Sigmoid colon (tissue), 7 donors: ENCODE measurements around the gene MMP19. TPM values are rescaled to one million over a fixed set of nuclear protein-coding genes. Genes with fewer than 3 reads are reported as not detected.
A peak's percentile ranks its signal among the peaks of the same experiment; 100 is the strongest.

ENCODE experiments used
- DNase-seq: peaks from one replicate; pipeline ENCODE4 v3.0.0-alpha.2; 2019
- H3K27ac ChIP-seq, 4 donors: fragments of 200-600 bp; sonication (generic); one replicate each; pipeline ENCODE4 v1.5.1; 2016 to 2019; ENCODE audit warnings: mild to moderate bottlenecking in 1 of 4
- H3K27me3 ChIP-seq, 3 donors: fragments of 200-600 bp; sonication (generic); one replicate each; pipeline ENCODE4 v1.5.1; 2019; ENCODE audit warnings: mild to moderate bottlenecking in 1 of 3
- H3K36me3 ChIP-seq, 4 donors: fragments of 200-600 bp; sonication (generic); one replicate each; pipeline ENCODE4 v1.5.1; 2016 to 2019
- H3K4me1 ChIP-seq, 4 donors: fragments of 200-600 bp; sonication (generic); one replicate each; pipeline ENCODE4 v1.5.1; 2017 to 2019
- H3K4me3 ChIP-seq, 4 donors: fragments of 200-600 bp; sonication (generic); one replicate each; pipeline ENCODE4 v1.5.1; 2017 to 2019; ENCODE audit warnings: mild to moderate bottlenecking in 2 of 4, moderate library complexity in 1 of 4
- H3K9me3 ChIP-seq, 4 donors: fragments of 200-600 bp in 3 of 4; sonication (generic) in 3 of 4; one replicate each; pipeline versions ENCODE4 v1.5.1 to v1.6.1; 2013 to 2019
- CTCF ChIP-seq, 4 experiments: fragments of 450-650 bp in 3 of 4; fragments of 200-600 bp in 1 of 4; IDR thresholded peaks; one replicate each; pipeline ENCODE4 v1.5.1; 2016 to 2019; ENCODE audit warnings: antibody characterized with exemption in 4 of 4, mild to moderate bottlenecking in 3 of 4, moderate library complexity in 2 of 4
- EP300 ChIP-seq, 4 donors: sonication (generic); formaldehyde crosslinking; IDR thresholded peaks; one replicate each; pipeline ENCODE4 v1.6.1; 2017; ENCODE audit warnings: antibody characterized with exemption in 4 of 4
- POLR2A ChIP-seq, 2 donors: fragments of 450-650 bp; IDR thresholded peaks; one replicate each; pipeline ENCODE4 v1.6.1; 2016; ENCODE audit warnings: antibody characterized with exemption in 2 of 2, mild to moderate bottlenecking in 2 of 2, moderate library complexity in 2 of 2
- POLR2AphosphoS5 ChIP-seq, 4 donors: sonication (generic); formaldehyde crosslinking; IDR thresholded peaks; one replicate each; pipeline ENCODE4 v1.6.1; 2017; ENCODE audit warnings: antibody characterized with exemption in 4 of 4
- WGBS, 2 donors: extraction: QIAGEN DNeasy Blood & Tissue Kit; methylation state at CpG; one replicate each; pipeline ENCODE4 v1.1.7; 2013; 5-methylcytosine and 5-hydroxymethylcytosine counted together
- intact Hi-C: fragments of 100-400 bp; cut with DNase I; formaldehyde crosslinking; loops from one replicate; pipeline ENCODE4 v1.15.1; 2023
- polyA plus RNA-seq, 3 donors: library from polyadenylated mRNA; stranded (reverse); fragments of 200-250 nt; gene quantifications; one replicate each; pipeline ENCODE4 v1.2.3, GENCODE V29; 2013
- total RNA-seq, 4 donors: library from RNA; depleted of rRNA; stranded (reverse); fragments of >200 nt; gene quantifications; one replicate each; pipeline ENCODE4 v1.1.0, GENCODE V29; 2016
- donor health status: healthy with polysubstance abuse.
- donor health status: Bipolar disorder and iron deficiency.
- donor health status: healthy.

Gene MMP19
- total and polyA plus RNA-seq, 7 donors: 1.2 to 18.0 (median 6.0) TPM

- Histone ChIP-seq H3K4me3 (no peak overlapping the region), H3K27ac (peak overlapping the region in 3 of 4 donors; percentile 84 to 90 (median 86)), H3K4me1 (peaks cover 0 to 15% (median 9%) of the 10 kb centered on the region in 4 donors), H3K27me3 (peaks cover 0 to 6% (median 0%) of the 10 kb centered on the region in 3 donors), H3K36me3 (no peaks in the 10 kb centered on the region), H3K9me3 (no peaks in the 10 kb centered on the region)
- intact Hi-C loops: no loop called here
- WGBS, 2 donors: 81 to 83% methylated on average over 7 of the region's 7 CpGs
- TF ChIP-seq CTCF (IDR thresholded peaks at IDR 0.05) (no peak), EP300 (IDR thresholded peaks at IDR 0.05) (no peak), POLR2A (IDR thresholded peaks at IDR 0.05) (no peak), POLR2AphosphoS5 (IDR thresholded peaks at IDR 0.05) (no peak)
- no peak for DNase-seq
Observed at GRCh38 chr12:55849616-55850343, 7.0 kb upstream of the MMP19 start.

- 42 to 50% methylated on average over 6 of the region's 6 CpGs for WGBS, 2 donors
Observed at GRCh38 chr12:55847603-55848291, 5.0 kb upstream of the MMP19 start.

GRCh38 chr12:55847033-55847432 lies 4.3 kb upstream of the MMP19 start:
- DNase-seq: peak; percentile 78
- Histone ChIP-seq H3K9me3 (no peaks in the 10 kb centered on the region), H3K36me3 (no peaks in the 10 kb centered on the region), H3K27me3 (peaks cover 0 to 6% (median 0%) of the 10 kb centered on the region in 3 donors), H3K4me1 (peaks cover 0 to 15% (median 9%) of the 10 kb centered on the region in 4 donors), H3K4me3 (no peak overlapping the region), H3K27ac (peak overlapping the region; percentile 82 to 90 (median 85))
- WGBS, 2 donors: 68 to 71% methylated on average over 3 of the region's 3 CpGs
- TF ChIP-seq EP300 (IDR thresholded peaks at IDR 0.05): peak in 1 of 4 donors; percentile 32
- TF ChIP-seq CTCF (IDR thresholded peaks at IDR 0.05): no peak
- no peak for TF ChIP-seq POLR2A (IDR thresholded peaks at IDR 0.05)
- peak in 3 of 4 donors; percentile 12 to 68 (median 15) for TF ChIP-seq POLR2AphosphoS5 (IDR thresholded peaks at IDR 0.05)
- intact Hi-C loops: no loop called here

More at GRCh38 chr12:55847603-55848291, 5.0 kb upstream of the MMP19 start:
- peaks cover 0 to 15% (median 9%) of the 10 kb centered on the region in 4 donors for H3K4me1 ChIP-seq
- no peaks in the 10 kb centered on the region for H3K36me3 ChIP-seq
- intact Hi-C loops: no loop called here
- peak overlapping the region; percentile 82 to 90 (median 85) for H3K27ac ChIP-seq
- H3K9me3 ChIP-seq: no peaks in the 10 kb centered on the region
- no peak overlapping the region for H3K4me3 ChIP-seq
- DNase-seq: peak; percentile 98
- peak; percentile 78 to 96 (median 92) for TF ChIP-seq EP300 (IDR thresholded peaks at IDR 0.05)
- TF ChIP-seq POLR2A (IDR thresholded peaks at IDR 0.05): peak; percentile 31 to 52
- TF ChIP-seq POLR2AphosphoS5 (IDR thresholded peaks at IDR 0.05): peak; percentile 80 to 94 (median 84)
- no peak for TF ChIP-seq CTCF (IDR thresholded peaks at IDR 0.05)
- H3K27me3 ChIP-seq: peaks cover 0 to 6% (median 0%) of the 10 kb centered on the region in 3 donors

GRCh38 chr12:55845785-55846496 lies 3.2 kb upstream of the MMP19 start:
- DNase-seq: no peak
- no peak overlapping the region for H3K4me3 ChIP-seq
- TF ChIP-seq CTCF (IDR thresholded peaks at IDR 0.05) (no peak), POLR2AphosphoS5 (IDR thresholded peaks at IDR 0.05) (no peak), EP300 (IDR thresholded peaks at IDR 0.05) (no peak)
- peaks cover 0 to 15% (median 9%) of the 10 kb centered on the region in 4 donors for H3K4me1 ChIP-seq
- H3K27me3 ChIP-seq: peaks cover 0 to 6% (median 0%) of the 10 kb centered on the region in 3 donors
- intact Hi-C loops: no loop called here
- WGBS, 2 donors: 80 to 85% methylated on average over 7 of the region's 7 CpGs
- H3K9me3 ChIP-seq: no peaks in the 10 kb centered on the region
- peak overlapping the region; percentile 82 to 90 (median 85) for H3K27ac ChIP-seq
- H3K36me3 ChIP-seq: no peaks in the 10 kb centered on the region
